ENCODE results near the gene S100A6. TPM values are rescaled to one million over a fixed set of nuclear protein-coding genes. Genes with fewer than 3 reads are reported as not detected.
A peak's percentile ranks its signal among the peaks of the same experiment; 100 is the strongest.

Gene S100A6
- total RNA-seq, 1 experiment from 2014 or later, result 2,572 TPM

GRCh38 chr1:153534226-153534924, 1.4 kb downstream of the S100A6 start:
- Histone ChIP-seq H3K9me2 (replicated peaks; ENCODE audit: low read length) (no peaks in the 10 kb centered on the region), H3K36me3 (ENCODE audit: low read depth, low read length) (peaks cover 12% of the 10 kb centered on the region), H3K4me1 (ENCODE audit: insufficient read depth, low read length) (peaks cover 57% of the 10 kb centered on the region), H3K79me2 (ENCODE audit: low read length) (peaks cover 23% of the 10 kb centered on the region), H3K9me3 (ENCODE audit: low read length) (no peaks in the 10 kb centered on the region), H2AFZ (ENCODE audit: low read length) (no peak overlapping the region), H3K27me3 (ENCODE audit: low read length) (no peaks in the 10 kb centered on the region), H4K20me1 (ENCODE audit: low read length) (0 out of 2 replicates have a peak, but pooled peaks cover 3% of the 10 kb centered on the region), H3K4me3 (ENCODE audit: low read length) (peak overlapping the region; percentile 73), H3F3A (ENCODE audit: low read length, unreplicated experiment) (peaks cover 10% of the 10 kb centered on the region), H3K27ac (ENCODE audit: low read length) (peak overlapping the region; percentile 94), H3K4me2 (ENCODE audit: low read length) (peak overlapping the region; percentile 84), H3K9ac (ENCODE audit: low read length) (peak overlapping the region; percentile 95)
- intact Hi-C loops (cut with micrococcal nuclease), result no loop called here
- CTCF ChIA-PET, result interaction anchor here (0.6 to 2.5 kb wide), 5 partner anchors 10 to 32 kb away, joined by 3 to 25 read pairs (median 6); partner anchors contain the start of gene S100A2
- ATAC-seq (peak; percentile 2), DNase-seq (peak; percentile 81)
- TSS peak; percentile 71 for BruUV-seq (replicated peaks)
- TF ChIP-seq EZH2 (IDR thresholded peaks at IDR 0.05; ENCODE audit: low read length, unreplicated experiment), result no peak
- TF ChIP-seq, protein P1, sequence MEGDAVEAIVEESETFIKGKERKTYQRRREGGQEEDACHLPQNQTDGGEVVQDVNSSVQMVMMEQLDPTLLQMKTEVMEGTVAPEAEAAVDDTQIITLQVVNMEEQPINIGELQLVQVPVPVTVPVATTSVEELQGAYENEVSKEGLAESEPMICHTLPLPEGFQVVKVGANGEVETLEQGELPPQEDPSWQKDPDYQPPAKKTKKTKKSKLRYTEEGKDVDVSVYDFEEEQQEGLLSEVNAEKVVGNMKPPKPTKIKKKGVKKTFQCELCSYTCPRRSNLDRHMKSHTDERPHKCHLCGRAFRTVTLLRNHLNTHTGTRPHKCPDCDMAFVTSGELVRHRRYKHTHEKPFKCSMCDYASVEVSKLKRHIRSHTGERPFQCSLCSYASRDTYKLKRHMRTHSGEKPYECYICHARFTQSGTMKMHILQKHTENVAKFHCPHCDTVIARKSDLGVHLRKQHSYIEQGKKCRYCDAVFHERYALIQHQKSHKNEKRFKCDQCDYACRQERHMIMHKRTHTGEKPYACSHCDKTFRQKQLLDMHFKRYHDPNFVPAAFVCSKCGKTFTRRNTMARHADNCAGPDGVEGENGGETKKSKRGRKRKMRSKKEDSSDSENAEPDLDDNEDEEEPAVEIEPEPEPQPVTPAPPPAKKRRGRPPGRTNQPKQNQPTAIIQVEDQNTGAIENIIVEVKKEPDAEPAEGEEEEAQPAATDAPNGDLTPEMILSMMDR (conservative IDR thresholded peaks at IDR 0.05; ENCODE audit: low read depth, low read length), result no peak
- no peak for TF ChIP-seq EZH2phosphoT487 (IDR thresholded peaks at IDR 0.05; ENCODE audit: borderline replicate concordance, low read length)
- POLR2A ChIA-PET (ENCODE audit: unreplicated experiment), result interaction anchor here (1.0 to 4.6 kb wide), 6 partner anchors 30 to 100 kb away, joined by 3 to 47 read pairs (median 7); partner anchors contain the start of genes CHTOP and S100A16

DNA sequence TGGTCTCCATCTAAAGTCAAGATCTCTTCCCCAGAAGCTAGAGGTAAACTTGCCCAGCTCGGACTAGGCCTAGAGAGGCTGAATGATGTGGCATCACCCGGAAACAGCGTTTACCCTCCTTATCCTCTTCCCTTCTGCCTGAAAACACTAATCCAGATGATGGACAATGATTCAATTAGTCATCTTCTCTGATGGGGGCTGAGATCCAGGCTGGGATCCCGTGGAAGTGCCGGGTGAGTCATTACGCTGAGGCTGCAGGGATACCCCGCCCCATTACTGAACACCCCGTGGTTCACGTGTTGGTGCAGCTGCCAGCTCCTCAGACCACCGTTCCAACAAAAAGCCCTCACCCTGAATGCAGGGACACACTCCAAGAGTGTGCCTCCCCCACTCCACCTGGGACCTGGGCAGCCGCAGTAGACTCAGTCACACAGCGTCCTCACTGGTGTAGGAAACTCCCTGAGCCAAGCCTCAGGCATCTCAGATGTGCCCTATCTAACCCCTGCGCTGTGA, 2.0 kb downstream of the S100A6 start:
- peak; percentile 97 for DNase-seq
- Histone ChIP-seq H3F3A (ENCODE audit: low read length, unreplicated experiment) (peaks cover 10% of the 10 kb centered on the region), H3K4me2 (ENCODE audit: low read length) (peak overlapping the region; percentile 84), H3K4me1 (ENCODE audit: insufficient read depth, low read length) (peaks cover 54% of the 10 kb centered on the region), H3K9ac (ENCODE audit: low read length) (peak overlapping the region; percentile 95), H3K27ac (ENCODE audit: low read length) (peak overlapping the region; percentile 94), H3K4me3 (ENCODE audit: low read length) (peak overlapping the region; percentile 73), H3K27me3 (ENCODE audit: low read length) (no peaks in the 10 kb centered on the region), H4K20me1 (ENCODE audit: low read length) (0 out of 2 replicates have a peak, but pooled peaks cover 3% of the 10 kb centered on the region), H3K79me2 (ENCODE audit: low read length) (peaks cover 23% of the 10 kb centered on the region), H3K9me2 (replicated peaks; ENCODE audit: low read length) (no peaks in the 10 kb centered on the region), H2AFZ (ENCODE audit: low read length) (no peak overlapping the region), H3K36me3 (ENCODE audit: low read depth, low read length) (peaks cover 12% of the 10 kb centered on the region), H3K9me3 (ENCODE audit: low read length) (no peaks in the 10 kb centered on the region)
- ChIA-PET POLR2A (ENCODE audit: unreplicated experiment) (interaction anchor here (0.7 to 4.6 kb wide), 6 partner anchors 11 to 100 kb away, joined by 3 to 47 read pairs (median 8); partner anchors contain the start of genes CHTOP, S100A13, S100A16 and S100A2), CTCF (interaction anchor here (0.7 to 2.6 kb wide), 14 partner anchors 11 to 178 kb away, joined by 3 to 25 read pairs (median 4); partner anchors contain the start of genes S100A14, S100A2 and S100A4)
- no TSS peak for BruUV-seq (replicated peaks)
- intact Hi-C loops (cut with micrococcal nuclease), result loop anchor here (1.0 to 2.0 kb wide), 4 partner anchors 12 to 75 kb away; partner anchors contain the start of gene S100A4
- TF ChIP-seq, protein P1 (conservative IDR thresholded peaks at IDR 0.05; ENCODE audit: low read depth, low read length), result no peak
- no peak for TF ChIP-seq EZH2 (IDR thresholded peaks at IDR 0.05; ENCODE audit: low read length, unreplicated experiment)
- peak; percentile 45; the same call in 1 of the 2 replicates for TF ChIP-seq EZH2phosphoT487 (IDR thresholded peaks at IDR 0.05; ENCODE audit: borderline replicate concordance, low read length)
- ATAC-seq, result peak; percentile 43
